H1 (cell line): Measurements from ENCODE around the gene EPHB1. TPM values are rescaled to one million over a fixed set of nuclear protein-coding genes. Genes with fewer than 3 reads are reported as not detected.

Source experiments
- CHD7 ChIP-seq: fragments of 300-600 bp; sonication (generic); IDR thresholded peaks from 2 replicates; pipeline ENCODE4 v1.7.1; 2012; ENCODE audit warnings: low read length, moderate library complexity, mild to moderate bottlenecking, inconsistent platforms; ENCODE audit not compliant: insufficient replicate concordance
- EP300 ChIP-seq, 2 experiments: IDR thresholded peaks; 1 replicate in 1 of 2; 2 replicates in 1 of 2; pipeline ENCODE4 v1.6.1; 2011 to 2012; ENCODE audit warnings: low read depth in 2 of 2, low read length in 2 of 2, mild to moderate bottlenecking in 2 of 2, borderline replicate concordance in 1 of 2, inconsistent platforms in 1 of 2, moderate library complexity in 1 of 2
- TEAD4 ChIP-seq: IDR thresholded peaks from 2 replicates; pipeline ENCODE4 v1.6.1; 2012; ENCODE audit warnings: low read depth, low read length, inconsistent platforms, mixed read lengths
- polyA plus RNA-seq, 7 experiments: library from polyadenylated mRNA; depleted of rRNA in 3 of 7; stranded (reverse) in 5 of 7; unstranded in 2 of 7; fragments of >200 nt in 5 of 7; fragments of 200-250 nt in 2 of 7; gene quantifications; 1 replicate in 5 of 7; 2 replicates in 1 of 7; 4 replicates in 1 of 7; pipeline versions ENCODE4 v1.2.1 to v1.2.3, GENCODE V29; 2011 to 2013; ENCODE audit warnings: missing spikeins in 2 of 7, mixed read lengths in 2 of 7
- total RNA-seq: library from RNA; stranded (reverse); fragmentation: NEBNext Ultra II Directional; extraction: Animal tissue kit (Norgen Biotek cat#: 25700); gene quantifications from 2 replicates; pipeline ENCODE4 v1.2.1, GENCODE V29; 2021

EPHB1 gene
- total and polyA plus RNA-seq, 2 of the 8 experiments (the other 6 are each of a cell fraction or from before 2014, with no cell fraction given), result 3.5 to 5.9 TPM

GRCh38 chr3:135260025-135260424, 465.0 kb downstream of the EPHB1 start (continued):
- peak; percentile 75 for TF ChIP-seq CHD7
- TF ChIP-seq TEAD4, result peak; percentile 96
- TF ChIP-seq EP300 (IDR thresholded peaks at IDR 0.05; ENCODE audit: borderline replicate concordance in 1 of 2, low read depth in 2 of 2, low read length in 2 of 2), result no peak
